H1 (cell line): ENCODE measurements around the gene CLDN4. TPM values are rescaled to one million over a fixed set of nuclear protein-coding genes. Genes with fewer than 3 reads are reported as not detected.

Source experiments
- ASH2L ChIP-seq: fragments of 200-600, 300-600 bp; sonication (generic); IDR thresholded peaks from one replicate; pipeline ENCODE4 v1.7.1; 2017; ENCODE audit warnings: low read length
- ATF2 ChIP-seq: IDR thresholded peaks from 2 replicates; pipeline ENCODE4 v1.6.1; 2012; ENCODE audit warnings: low read length, inconsistent platforms
- BRCA1 ChIP-seq: IDR thresholded peaks from 2 replicates; pipeline ENCODE4 v1.6.1; 2012; ENCODE audit warnings: low read depth, low read length, improper control_type of control experiment
- CBX5 ChIP-seq: fragments of 300-800, 300-1000 bp; sonication (generic); IDR thresholded peaks from 2 replicates; pipeline ENCODE4 v1.7.1; 2016; ENCODE audit warnings: antibody characterized with exemption, low read length, low read depth
- CREB1 ChIP-seq: IDR thresholded peaks from 2 replicates; pipeline ENCODE4 v1.6.1; 2012; ENCODE audit warnings: inconsistent platforms
- CTCF ChIP-seq, 3 experiments: IDR thresholded peaks; 1 replicate in 2 of 3; 2 replicates in 1 of 3; pipeline versions ENCODE4 v1.5.1 to v1.6.1; 2011; ENCODE audit warnings: low read length in 3 of 3, mild to moderate bottlenecking in 3 of 3, inconsistent platforms in 2 of 3, low read depth in 1 of 3, moderate library complexity in 1 of 3; ENCODE audit not compliant: insufficient read depth in 1 of 3; ENCODE audit errors: control extremely low read depth in 1 of 3
- FOSL1 ChIP-seq: IDR thresholded peaks from 2 replicates; pipeline ENCODE4 v1.6.1; 2011; ENCODE audit warnings: mild to moderate bottlenecking, low read depth, low read length, moderate library complexity; ENCODE audit not compliant: insufficient read depth
- GTF2F1 ChIP-seq: IDR thresholded peaks from 2 replicates; pipeline ENCODE4 v1.6.1; 2012; ENCODE audit warnings: low read depth, low read length, improper control_type of control experiment, borderline replicate concordance
- HDAC2 ChIP-seq, 2 experiments: fragments of 300-600 bp in 1 of 2; sonication (generic) in 1 of 2; IDR thresholded peaks; 2 replicates each; pipeline ENCODE4 v1.6.1; 2011 to 2012; ENCODE audit warnings: low read depth in 2 of 2, low read length in 2 of 2, mild to moderate bottlenecking in 2 of 2, moderate library complexity in 2 of 2, borderline replicate concordance in 1 of 2, inconsistent platforms in 1 of 2
- JUN ChIP-seq: IDR thresholded peaks from 2 replicates; pipeline ENCODE4 v1.6.1; 2011; ENCODE audit warnings: low read depth, mild to moderate bottlenecking, improper control_type of control experiment, low read length
- KDM4A ChIP-seq: IDR thresholded peaks from one replicate; pipeline ENCODE4 v1.7.1; 2012; ENCODE audit warnings: low read depth, mild to moderate bottlenecking, moderate library complexity, low read length, inconsistent platforms; ENCODE audit not compliant: severe bottlenecking
- KDM5A ChIP-seq: fragments of 200-600 bp; IDR thresholded peaks from 2 replicates; pipeline ENCODE4 v1.7.1; 2012; ENCODE audit warnings: mild to moderate bottlenecking, low read length, inconsistent platforms, mixed read lengths
- MAFK ChIP-seq: IDR thresholded peaks from 2 replicates; pipeline ENCODE4 v1.6.1; 2012; ENCODE audit warnings: low read depth, mild to moderate bottlenecking, improper control_type of control experiment, low read length
- MAX ChIP-seq: IDR thresholded peaks from 2 replicates; pipeline ENCODE4 v1.6.1; 2012; ENCODE audit warnings: inconsistent platforms
- PHF8 ChIP-seq: fragments of 200-600 bp; sonication (generic); conservative IDR thresholded peaks from 2 replicates; pipeline ENCODE4 v1.7.1; 2012; ENCODE audit warnings: low read depth, mild to moderate bottlenecking, inconsistent platforms, low read length, moderate library complexity
- RBBP5 ChIP-seq: IDR thresholded peaks from 2 replicates; pipeline ENCODE4 v1.7.1; 2012; ENCODE audit warnings: low read depth, mild to moderate bottlenecking, inconsistent platforms, low read length, moderate library complexity, borderline replicate concordance
- SP4 ChIP-seq: IDR thresholded peaks from 2 replicates; pipeline ENCODE4 v1.6.1; 2012; ENCODE audit warnings: low read length, inconsistent platforms
- SUZ12 ChIP-seq: fragments of 200-600 bp; sonication (generic); IDR thresholded peaks from 2 replicates; pipeline ENCODE4 v1.6.1; 2012; ENCODE audit warnings: mild to moderate bottlenecking, inconsistent platforms, low read length, moderate library complexity, mixed read lengths
- TCF12 ChIP-seq: IDR thresholded peaks from 2 replicates; pipeline ENCODE4 v1.6.1; 2011; ENCODE audit warnings: low read depth, mild to moderate bottlenecking, low read length
- polyA plus RNA-seq, 7 experiments: library from polyadenylated mRNA; depleted of rRNA in 3 of 7; stranded (reverse) in 5 of 7; unstranded in 2 of 7; fragments of >200 nt in 5 of 7; fragments of 200-250 nt in 2 of 7; gene quantifications; 1 replicate in 5 of 7; 2 replicates in 1 of 7; 4 replicates in 1 of 7; pipeline versions ENCODE4 v1.2.1 to v1.2.3, GENCODE V29; 2011 to 2013; ENCODE audit warnings: missing spikeins in 2 of 7, mixed read lengths in 2 of 7
- total RNA-seq: library from RNA; stranded (reverse); fragmentation: NEBNext Ultra II Directional; extraction: Animal tissue kit (Norgen Biotek cat#: 25700); gene quantifications from 2 replicates; pipeline ENCODE4 v1.2.1, GENCODE V29; 2021

Gene CLDN4
- total and polyA plus RNA-seq, 2 of the 8 experiments (the other 6 are each of a cell fraction or from before 2014, with no cell fraction given): 28.0 to 69.3 TPM

- TF ChIP-seq HDAC2 (IDR thresholded peaks at IDR 0.05; ENCODE audit: borderline replicate concordance in 1 of 2, low read depth in 2 of 2, low read length in 2 of 2) (no peak), TCF12 (no peak), SP4 (0 out of 2 replicates have a peak, but pooled peaks have one; percentile 24), CTCF (IDR thresholded peaks at IDR 0.05; ENCODE audit: control extremely low read depth in 1 of 3, insufficient read depth in 1 of 3, low read depth in 1 of 3, low read length in 3 of 3) (no peak), ASH2L (peak; percentile 66), MAX (peak; percentile 71; the same call in 1 of the 2 replicates), ATF2 (no peak), GTF2F1 (no peak), KDM4A (no peak), FOSL1 (no peak), MAFK (0 out of 2 replicates have a peak, but pooled peaks have one; percentile 17), RBBP5 (peak; percentile 72; the same call in 1 of the 2 replicates), CBX5 (no peak), BRCA1 (no peak), JUN (no peak), SUZ12 (no peak), PHF8 (no peak), KDM5A (no peak), CREB1 (peak; percentile 39)
Observed at GRCh38 chr7:73830681-73831583, at the start of gene CLDN4 (continued).
